Caki2 (cell line): Measurements from ENCODE around the gene USP48. TPM values are rescaled to one million over a fixed set of nuclear protein-coding genes. Genes with fewer than 3 reads are reported as not detected.
A peak's percentile ranks its signal among the peaks of the same experiment; 100 is the strongest.

Source experiments
- DNase-seq: peaks from one replicate; pipeline ENCODE4 v3.0.0-alpha.2; 2015; ENCODE audit warnings: low read depth
- in situ Hi-C: cut with HindIII; loops from 2 replicates; pipeline ENCODE4 v1.10.0; 2016; ENCODE audit warnings: low sequenced_read_pairs, low pct_unique_long_range_greater_than_20kb, mixed read lengths
- total RNA-seq: library from RNA; depleted of rRNA; stranded (reverse); fragments of >200 nt; shearing (Covaris generic); gene quantifications from 2 replicates; pipeline ENCODE4 v1.2.3, GENCODE V29; 2014; ENCODE audit warnings: low replicate concordance

Gene USP48
- total RNA-seq, 1 experiment from 2014 or later = 19.3 TPM

- peak; percentile 38 for DNase-seq
- in situ Hi-C loops = no loop called here
These were observed 61.5 kb downstream of the USP48 start for GRCh38 chr1:21721295-21721985.

- DNase-seq = no peak
- in situ Hi-C loops = no loop called here
These were observed 66.8 kb downstream of the USP48 start for GRCh38 chr1:21716169-21716568.

DNA sequence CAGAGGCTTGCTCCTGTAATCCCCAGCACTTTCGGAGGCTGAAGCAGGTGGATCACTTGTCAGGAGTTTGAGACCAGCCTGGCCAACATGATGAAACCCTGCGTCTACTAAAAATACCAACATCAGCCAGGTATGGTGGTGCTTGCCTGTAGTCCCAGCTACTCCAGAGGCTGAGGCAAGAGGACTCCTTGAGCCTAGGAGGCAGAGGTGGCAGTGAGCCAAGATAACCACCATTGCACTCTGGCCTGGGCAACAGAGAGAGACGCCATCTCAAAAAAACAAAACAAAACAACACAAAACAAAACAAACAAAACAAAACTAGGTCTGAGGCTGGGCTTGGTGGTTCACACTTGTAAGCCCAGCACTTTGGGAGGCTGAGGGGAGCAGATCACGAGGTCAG is 75.1 kb downstream of the USP48 start:
- no peak for DNase-seq
- in situ Hi-C loops = no loop called here

GRCh38 chr1:21707086-21707840 is 75.7 kb downstream of the USP48 start:
- in situ Hi-C loops = no loop called here
- no peak for DNase-seq

DNA sequence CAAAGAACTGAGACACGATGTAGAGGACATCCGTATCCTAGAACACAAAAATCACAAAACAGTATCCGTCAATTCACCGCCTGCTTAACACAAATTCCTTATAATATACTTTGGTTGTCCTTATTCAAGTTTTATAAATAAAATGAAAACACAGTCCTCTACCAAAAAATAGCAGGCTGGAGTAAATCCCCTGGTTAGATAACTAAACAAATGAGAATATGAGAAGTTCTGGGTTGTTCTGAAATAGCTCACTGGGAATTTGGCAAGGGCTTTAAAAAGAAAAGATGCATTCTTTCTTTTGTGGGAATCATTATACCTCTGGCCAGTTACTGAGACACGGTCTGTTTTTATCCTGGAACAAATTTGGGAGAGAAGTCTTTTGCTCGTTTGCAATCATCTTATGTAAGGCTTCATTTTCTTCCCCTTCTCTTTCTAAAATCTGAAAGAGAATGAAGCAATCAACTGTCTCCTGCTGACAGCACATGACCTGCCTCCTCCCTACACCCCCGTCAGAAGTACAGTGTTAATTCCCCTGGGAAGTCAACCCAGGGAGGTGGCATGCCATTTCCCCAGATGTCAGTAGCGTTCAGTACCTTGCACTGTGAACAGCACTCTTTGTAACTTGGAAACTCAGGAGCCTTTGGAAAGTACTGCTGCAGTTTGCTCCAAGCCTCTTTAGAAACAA is 76.7 kb downstream of the USP48 start:
- no peak for DNase-seq
- in situ Hi-C loops = no loop called here

GRCh38 chr1:21705303-21705980 is 77.5 kb downstream of the USP48 start:
- in situ Hi-C loops = no loop called here
- DNase-seq = no peak

DNA sequence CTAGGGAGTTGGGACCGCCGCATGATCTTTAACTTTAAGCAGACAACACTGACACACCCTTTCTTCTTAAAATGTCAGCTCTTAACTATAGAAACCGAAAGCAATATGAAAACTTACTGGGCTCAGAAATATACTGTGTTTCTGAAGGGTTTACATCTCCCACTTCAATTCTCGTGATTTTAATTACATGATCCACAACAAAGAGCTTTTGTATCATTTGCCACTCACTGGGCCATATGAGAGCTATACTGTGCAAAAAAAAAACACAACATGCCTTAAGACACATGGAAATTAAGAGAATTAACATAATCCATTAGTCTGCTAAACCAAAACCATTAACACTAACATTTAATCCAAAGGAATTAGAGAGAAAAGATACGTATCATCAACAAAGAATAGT is 78.8 kb downstream of the USP48 start:
- in situ Hi-C loops = no loop called here
- no peak for DNase-seq

- peak; percentile 59 for DNase-seq
- in situ Hi-C loops = no loop called here
These were observed 79.5 kb downstream of the USP48 start for GRCh38 chr1:21703318-21703963.

DNA sequence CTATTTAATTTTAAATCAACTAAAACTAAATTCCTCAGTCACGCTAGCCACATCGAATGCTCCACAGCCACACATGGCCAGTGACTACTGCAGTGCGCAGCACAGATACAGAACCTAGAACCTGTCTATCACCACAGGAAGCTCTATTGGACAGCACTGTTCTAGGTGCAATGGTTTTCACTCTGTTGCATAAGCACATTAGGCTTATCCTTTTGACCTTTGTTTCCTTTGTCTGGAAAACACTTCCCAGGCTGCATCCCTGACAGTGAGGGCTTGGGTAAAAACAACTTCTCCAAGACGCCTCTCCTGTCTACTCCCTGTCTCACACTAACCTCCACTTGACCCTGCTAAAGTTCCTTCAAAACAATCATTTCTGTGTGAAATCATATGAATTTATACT is 80.2 kb downstream of the USP48 start:
- in situ Hi-C loops = no loop called here
- DNase-seq = no peak

GRCh38 chr1:21701401-21701800 is 81.5 kb downstream of the USP48 start:
- DNase-seq = no peak
- in situ Hi-C loops = no loop called here

GRCh38 chr1:21700094-21700493 is 82.9 kb downstream of the USP48 start:
- in situ Hi-C loops = no loop called here
- no peak for DNase-seq

DNA sequence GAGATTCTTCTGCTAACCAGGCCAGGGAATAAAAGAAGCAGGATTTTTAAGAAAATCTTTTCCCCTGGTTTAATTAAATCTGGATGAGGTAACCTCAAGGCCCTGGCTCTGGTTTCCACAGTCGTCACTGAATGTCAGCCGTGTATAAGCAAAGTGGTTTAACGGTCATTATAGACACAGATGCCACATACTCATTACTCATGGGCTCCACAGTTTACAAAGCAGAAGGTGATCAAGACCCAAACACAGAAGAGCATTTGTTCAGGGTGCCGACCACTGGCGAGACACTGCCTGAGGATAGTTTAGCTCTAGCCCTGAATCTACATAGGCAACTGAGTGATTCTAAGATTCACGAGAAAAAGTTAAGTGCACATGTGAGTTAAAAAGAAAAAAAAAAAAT is 86.0 kb downstream of the USP48 start:
- in situ Hi-C loops = no loop called here
- no peak for DNase-seq

DNA sequence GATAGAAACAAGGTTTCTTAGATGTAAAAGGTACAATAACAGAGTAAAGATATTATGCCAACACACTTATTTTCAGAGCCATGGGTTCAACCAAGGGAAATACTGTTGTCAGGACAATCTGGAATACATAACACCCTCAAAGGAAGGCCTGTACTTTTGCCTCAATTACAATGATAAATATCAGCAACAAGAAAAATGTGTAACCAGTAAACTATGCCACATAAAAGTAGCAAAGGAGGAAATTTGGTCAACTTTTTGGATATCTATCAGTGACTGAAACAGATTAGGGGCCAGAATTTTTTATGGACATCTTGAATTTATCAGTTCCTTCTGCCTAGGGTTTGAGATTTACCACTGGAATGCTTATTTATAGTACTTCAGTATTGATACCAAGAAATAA is 89.2 kb downstream of the USP48 start:
- in situ Hi-C loops = no loop called here
- no peak for DNase-seq

GRCh38 chr1:21691739-21692138 is 91.2 kb downstream of the USP48 start:
- in situ Hi-C loops = no loop called here
- no peak for DNase-seq

GRCh38 chr1:21689661-21690372 is 93.1 kb downstream of the USP48 start:
- in situ Hi-C loops = no loop called here
- DNase-seq = no peak

DNA sequence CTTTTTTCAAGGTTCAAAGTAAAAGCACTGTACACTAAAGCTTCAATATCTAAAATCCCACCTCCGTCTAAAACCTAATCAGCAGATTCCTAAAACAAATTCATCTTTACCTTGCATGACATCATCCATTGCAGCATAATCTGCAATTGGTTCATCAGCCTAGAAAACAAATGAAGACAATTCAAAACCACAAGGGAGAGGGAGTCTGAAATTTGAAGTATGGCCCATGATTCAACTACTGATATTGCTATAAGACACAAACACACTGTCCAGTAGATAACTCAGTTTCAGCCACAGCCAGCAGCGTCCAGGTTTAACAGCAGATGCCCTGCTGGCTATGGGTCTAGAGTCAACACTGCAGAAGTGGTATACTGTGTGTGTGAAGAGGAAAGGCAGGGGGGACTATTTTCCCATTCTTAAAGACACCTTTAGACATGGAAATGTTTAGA is 95.8 kb downstream of the USP48 start:
- in situ Hi-C loops = no loop called here
- DNase-seq = no peak

DNA sequence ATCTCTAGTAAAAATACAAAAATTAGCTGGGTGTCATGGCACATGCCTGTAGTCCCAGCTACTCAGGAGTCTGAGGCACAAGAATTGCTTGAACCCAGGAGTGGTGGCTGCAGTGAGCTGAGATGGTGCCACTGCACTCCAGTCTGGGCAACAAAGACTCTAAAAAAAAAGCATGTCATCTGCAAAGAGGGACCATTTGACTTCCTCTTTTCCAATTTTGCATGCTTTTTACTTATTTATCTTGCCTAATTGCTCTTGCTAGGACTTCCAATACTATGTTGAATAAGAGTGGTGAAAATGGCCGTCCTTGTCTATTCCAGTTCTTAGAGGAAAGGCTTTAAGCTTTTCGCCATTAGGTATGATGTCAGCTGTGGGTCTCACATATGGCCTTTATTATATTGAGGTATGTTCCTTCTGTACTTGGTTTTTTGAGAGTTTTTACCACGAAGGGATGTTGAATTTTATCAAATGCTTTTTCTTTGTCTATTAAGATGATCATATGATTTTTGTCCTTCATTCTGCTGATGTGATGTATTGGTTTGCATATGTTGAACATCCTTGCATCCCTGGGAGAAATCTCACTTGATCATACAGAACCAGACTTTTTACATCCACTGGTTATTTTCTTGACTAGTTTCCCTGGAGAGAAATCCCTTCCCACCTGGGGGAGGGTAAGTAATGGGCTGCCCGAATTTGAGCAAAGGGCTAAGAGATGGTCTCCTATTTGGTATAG is 96.8 kb downstream of the USP48 start:
- in situ Hi-C loops = no loop called here
- no peak for DNase-seq
